GM19043 (cell line): Measurements from ENCODE around the gene MEX3D.
"Not testable (repeated sequence)": the region's sequence is repeated elsewhere in the genome, so short reads cannot be mapped to it uniquely, and the experiment has no call there.

Experiments
- ATAC-seq: cut with Tn5 transposase; IDR thresholded peaks from one replicate; pipeline ENCODE4 v1.9.1; 2021; ENCODE audit warnings: low read depth; ENCODE audit not compliant: unreplicated experiment

Gene MEX3D

DNA sequence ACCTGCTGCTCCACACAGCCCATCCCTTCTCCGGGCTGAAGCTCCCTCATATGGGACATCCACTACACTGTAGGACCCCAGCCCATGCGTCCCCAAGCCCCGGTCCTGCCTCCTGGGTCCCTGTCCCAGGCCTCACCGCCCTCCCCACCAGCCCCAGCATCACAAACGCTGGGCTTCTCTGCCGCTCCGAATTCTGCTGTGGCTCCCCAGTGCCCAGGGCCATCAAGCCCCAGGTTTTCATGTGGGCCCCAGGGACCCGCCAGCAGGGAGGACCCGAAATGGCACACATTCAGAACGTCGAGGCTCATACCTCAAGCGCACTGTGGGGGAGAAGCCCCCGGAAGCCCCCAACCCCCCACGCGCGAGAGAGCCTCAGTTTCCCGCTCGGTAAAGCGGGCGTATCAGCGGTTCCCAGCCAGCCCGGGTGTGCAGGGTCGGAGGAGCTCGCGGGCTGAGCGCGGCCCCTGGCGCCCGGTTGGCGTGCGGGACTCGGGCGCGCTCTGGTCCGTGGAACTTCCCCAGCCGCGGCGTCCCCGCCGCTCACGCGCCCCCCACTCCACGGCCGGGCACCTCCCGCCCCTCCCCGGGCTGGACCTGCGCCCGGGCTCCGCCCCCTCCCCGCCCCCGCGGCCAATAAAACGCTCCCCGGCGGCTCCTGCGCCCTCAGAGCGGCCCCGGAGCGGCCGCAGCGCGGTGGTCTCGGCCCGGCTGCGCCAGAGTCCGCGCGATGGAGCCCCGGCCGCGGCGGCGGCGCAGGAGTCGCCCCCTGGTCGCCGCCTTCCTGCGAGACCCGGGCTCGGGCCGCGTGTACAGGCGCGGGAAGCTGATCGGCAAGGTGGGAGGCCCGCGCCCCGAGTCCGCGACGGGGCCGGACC is 44.5 kb downstream of the MEX3D start, which contains the start of gene PLK5:
PLK5 (plus strand) TSS at position 666 of the 875 bp plus-strand sequence. CDS start 2,920 bp downstream, outside the sequence.
- ATAC-seq: no peak

DNA sequence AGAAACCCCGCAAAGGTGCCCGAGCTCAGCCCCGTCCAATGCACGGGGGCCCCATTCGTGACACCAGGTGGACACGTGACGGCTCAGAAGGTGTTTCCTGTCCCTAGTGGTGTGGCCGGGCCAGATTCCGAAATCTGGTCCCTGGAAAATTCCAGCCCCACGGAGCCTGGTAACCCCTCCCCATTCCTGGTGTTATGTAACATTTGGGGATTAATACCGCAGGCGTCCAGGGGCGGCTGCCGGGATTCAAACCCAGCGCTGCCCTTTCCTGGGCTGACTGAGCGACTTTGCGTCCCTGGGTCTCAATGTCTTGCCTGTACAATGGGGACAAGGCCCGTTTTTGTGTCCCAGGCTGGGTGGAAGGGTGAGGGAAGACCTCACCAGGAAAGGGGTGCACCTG is 45.3 kb downstream of the MEX3D start:
- no peak for ATAC-seq

DNA sequence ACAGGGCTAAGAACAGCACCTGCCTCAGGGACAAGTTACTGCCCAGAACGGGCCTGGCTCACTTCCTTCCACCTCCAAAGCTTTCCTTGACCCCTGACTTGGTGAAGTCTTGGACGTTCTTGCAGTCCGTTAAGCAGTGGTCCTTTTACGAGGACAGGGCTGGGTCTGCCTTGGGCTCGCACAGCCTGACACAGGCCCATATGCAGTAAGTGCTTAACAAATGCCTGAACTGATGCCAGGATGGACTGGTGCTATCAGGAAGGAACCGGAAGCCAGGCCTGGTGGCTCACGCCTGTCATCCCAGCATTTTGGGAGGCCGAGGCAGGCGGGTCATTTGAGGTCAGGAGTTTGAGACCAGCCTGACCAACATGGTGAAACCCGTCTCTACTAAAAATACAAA is 46.1 kb downstream of the MEX3D start:
- no peak for ATAC-seq

DNA sequence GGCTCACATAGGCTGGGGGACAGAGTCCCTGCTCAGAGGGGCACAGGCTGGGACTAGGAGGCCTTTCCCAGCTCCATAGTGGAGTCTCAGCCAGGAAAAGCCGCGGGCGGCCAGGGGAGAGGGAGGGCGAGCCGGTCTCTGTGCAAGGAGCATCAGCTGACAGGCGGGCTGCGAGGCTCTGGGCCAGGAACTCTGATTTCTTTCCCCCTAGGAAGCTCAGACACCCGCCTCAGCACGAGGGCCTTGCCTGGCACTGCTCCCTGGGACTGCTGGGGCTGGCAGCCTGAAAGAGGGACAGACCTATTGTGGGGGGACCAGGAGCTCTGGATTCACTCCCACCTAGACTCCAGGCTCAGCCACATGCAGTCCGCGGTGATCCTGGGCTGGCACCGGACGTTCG is 46.5 kb downstream of the MEX3D start:
- ATAC-seq: no peak

DNA sequence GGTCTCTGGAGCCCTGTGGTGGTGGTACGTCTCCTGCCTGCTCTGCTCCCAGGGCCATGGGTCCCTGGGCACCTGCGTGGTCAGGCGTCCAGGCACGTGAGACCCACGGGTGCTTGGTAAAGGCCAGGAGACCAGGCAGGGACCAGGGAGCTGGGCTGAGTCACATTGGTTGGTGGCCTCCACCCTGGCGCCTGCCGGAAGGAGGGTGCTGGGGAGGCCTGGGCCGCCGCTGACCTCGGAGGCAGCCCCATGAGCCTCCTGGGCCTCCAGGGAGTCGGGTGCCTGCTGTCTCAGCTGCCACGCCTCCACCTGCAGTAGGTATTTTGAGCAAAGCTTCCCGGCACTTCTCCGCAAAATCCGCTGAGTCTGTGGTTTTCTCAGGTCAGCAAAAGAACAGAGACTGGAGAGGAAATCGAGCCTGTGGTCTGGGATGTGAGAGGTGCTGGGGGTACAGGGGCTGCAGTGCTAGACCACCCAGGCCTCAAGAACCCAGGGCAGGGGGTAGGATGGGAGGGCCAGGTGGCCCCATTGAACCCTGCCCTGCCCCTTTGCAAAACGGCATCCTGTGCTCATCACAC is 47.8 kb downstream of the MEX3D start:
- no peak for ATAC-seq

DNA sequence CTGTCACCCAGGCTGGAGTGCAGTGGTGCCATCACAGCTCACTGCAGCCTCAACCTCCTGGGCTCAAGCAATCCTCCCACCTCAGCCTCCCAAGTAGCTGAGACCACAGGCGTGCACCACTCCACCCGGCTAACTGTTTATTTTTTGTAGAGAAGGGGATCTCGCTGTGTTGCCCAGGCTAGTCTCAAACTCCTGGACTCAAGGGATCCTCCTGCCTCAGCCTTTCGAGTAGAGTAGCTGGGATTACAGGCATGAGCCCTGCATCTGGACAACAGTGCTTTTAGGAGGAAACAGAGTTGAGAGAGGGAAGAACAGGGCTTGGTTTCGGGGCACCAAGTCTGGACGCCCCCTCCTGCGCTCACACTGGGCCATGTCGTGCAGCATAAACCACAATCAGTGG is 48.3 kb downstream of the MEX3D start:
- not testable (repeated sequence) for ATAC-seq

DNA sequence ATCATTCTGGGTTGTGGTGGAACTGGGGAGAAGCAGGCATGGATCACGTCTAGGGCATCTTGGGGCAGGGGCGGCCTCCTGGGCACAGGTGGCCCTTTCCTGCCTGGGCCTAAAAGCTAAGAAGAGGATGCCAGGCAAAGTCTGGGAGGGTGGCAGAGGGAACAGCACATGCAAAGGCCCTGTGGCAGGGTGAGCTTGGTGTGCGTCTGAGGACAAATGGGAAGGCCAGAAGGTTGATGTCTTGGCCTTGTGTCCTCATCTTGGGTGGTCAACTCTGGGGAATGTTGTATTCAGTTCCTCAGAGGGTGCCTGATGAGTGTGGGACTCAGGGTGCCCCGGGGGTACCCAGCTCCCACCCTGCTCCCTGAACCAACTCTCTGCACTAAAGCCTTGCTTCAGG is 49.7 kb downstream of the MEX3D start:
- no peak for ATAC-seq

DNA sequence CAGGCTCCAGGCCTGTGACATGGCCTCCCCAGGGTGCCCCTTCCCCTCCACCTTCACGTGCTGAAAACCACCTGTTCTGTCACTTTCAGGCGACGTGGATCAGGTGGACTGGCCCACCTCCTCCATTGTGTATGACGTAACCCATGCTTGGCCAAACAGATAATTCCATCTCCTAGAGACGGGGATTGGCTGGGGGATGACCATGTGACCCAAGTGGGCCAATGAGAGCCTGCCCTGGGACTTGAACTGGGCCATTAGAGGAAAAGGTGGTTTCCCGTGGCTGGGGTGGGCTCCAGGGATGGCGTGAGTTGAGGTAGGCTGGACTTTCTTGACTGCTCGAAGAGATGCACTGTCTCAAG is 51.8 kb downstream of the MEX3D start:
- no peak for ATAC-seq

DNA sequence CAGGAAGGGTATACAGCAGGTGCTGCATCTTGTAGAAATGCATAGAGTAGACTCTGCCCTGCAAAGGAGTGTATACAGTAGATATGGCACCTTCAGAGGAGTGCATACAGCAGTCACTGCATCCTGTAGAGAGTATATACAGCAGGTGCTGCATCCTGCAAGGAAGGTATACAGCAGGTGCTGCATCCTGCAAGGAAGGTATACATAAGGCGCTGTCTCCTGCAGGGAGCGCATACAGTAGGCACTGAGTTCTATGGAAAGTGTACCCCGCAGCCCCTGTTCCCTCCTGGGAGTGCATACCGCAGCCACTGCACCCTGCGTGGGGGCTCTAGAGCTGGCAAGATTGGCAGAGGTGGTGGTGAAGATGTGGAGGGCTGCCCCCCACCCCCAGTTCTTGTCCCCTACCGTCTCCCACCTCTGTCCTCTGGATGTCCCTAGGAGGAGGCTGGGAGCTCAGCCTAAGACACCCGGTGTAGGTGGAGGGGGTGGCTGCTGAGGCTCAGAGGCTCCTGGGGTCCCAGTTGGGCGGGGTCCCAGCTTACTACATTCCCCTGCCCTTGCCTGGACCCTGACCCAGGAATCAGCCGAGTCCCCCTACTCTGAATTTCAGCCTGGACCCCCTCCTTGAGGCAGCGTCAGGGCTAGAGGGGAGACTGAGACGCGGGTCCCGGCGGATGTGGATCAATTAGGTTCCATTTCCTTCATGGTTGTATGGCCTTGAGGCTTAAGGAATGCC is 53.0 kb downstream of the MEX3D start:
- no peak for ATAC-seq

DNA sequence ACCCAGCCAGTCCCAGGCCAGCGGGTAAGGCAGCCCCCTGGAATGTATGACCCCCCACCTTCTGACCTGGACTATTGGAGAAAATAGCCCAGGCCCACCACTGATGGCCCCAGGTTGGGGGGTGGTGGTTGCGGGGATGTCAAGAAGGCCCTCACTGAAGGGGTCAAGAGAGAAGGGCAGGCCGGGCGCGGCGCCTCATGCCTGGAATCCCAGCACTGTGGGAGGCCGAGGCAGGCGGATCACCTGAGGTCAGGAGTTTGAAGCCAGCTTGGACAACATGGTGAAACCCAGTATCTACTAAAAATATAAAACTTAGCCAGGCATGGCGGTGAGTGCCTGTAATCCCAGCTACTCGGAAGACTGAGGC is 53.8 kb downstream of the MEX3D start:
- no peak for ATAC-seq

DNA sequence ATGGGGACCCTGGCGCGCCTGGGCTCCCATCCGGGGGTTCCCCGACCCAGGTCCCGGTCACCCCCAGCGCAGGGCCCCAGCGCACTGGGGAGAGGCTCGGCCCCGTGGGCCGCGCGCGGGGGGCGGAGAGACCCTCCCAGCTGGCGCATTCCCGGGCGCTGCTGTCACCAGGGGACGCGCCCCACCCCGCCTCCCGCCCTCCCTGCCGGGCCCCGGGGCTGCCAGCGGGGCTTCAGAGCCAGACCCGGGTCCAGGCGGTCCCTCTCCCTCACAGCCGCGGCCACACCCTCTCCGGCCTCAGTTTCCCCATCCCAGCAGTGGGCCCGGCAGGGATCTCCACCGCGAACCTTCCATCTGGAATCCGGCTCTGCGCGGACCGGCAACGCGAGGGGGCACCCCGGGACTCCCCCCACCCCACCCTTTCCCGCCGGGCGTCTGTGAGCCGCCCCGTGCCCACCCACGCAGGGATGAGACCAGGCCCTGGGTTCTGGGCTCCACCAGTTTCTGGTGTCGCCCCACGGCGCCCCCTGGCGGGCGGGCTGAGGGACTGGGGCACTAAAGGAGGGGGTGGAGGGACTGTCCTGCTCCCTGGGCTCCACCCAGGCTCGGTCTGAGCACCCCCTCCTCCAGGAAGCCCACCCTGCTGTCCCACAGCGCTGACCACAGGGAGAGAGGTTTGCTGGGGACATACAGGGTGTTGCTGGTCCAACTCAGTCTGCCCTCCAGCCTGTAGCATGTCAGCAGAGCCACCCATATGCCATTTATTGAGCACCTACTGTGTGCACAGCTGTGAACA is 54.4 kb downstream of the MEX3D start:
- no peak for ATAC-seq

DNA sequence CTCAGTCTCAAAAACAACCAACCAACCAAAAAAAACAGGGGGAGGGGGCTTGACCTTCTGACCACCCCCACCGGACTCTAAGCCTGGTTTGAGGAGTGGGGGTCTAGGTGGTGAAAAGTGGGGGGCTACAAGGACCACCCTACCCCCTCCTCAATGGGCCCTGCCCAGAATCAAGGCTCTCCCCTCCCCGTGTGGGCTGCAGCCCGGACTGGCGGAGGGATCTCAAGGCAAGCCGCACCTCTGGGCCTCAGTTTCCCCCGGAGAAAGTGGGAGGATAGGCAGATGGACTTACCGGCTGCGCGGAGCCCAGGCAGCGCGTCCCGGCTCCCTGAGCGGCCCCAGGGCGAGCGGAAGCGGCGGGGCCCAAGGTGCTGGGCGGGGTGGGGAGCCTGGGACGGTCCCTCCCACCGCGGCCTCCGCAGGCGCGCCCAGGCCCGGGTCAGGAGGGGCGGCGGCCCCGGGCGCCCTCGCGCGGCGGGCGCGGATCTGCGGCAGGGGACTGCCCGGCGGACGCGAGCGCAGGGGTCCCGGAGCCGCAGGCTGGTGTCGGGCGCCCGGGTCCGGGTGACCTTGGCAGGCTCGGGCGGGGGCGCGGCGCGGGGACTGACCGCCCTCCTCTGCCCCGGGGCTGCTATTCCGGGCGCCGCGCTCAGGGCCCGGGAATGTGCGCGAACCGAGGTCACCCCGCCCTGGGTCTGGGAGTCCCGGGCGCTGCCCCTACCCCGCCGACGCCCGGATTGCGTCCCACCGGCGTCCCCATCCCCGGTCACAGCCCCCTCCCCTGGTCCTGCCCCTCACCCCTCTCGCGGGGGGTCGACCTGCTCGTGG is 55.2 kb downstream of the MEX3D start, which contains the start of gene ADAMTSL5:
ADAMTSL5 (minus strand) TSS at position 349 of the 828 bp plus-strand sequence. CDS start 2,076 bp downstream, outside the sequence.
- ATAC-seq: no peak

DNA sequence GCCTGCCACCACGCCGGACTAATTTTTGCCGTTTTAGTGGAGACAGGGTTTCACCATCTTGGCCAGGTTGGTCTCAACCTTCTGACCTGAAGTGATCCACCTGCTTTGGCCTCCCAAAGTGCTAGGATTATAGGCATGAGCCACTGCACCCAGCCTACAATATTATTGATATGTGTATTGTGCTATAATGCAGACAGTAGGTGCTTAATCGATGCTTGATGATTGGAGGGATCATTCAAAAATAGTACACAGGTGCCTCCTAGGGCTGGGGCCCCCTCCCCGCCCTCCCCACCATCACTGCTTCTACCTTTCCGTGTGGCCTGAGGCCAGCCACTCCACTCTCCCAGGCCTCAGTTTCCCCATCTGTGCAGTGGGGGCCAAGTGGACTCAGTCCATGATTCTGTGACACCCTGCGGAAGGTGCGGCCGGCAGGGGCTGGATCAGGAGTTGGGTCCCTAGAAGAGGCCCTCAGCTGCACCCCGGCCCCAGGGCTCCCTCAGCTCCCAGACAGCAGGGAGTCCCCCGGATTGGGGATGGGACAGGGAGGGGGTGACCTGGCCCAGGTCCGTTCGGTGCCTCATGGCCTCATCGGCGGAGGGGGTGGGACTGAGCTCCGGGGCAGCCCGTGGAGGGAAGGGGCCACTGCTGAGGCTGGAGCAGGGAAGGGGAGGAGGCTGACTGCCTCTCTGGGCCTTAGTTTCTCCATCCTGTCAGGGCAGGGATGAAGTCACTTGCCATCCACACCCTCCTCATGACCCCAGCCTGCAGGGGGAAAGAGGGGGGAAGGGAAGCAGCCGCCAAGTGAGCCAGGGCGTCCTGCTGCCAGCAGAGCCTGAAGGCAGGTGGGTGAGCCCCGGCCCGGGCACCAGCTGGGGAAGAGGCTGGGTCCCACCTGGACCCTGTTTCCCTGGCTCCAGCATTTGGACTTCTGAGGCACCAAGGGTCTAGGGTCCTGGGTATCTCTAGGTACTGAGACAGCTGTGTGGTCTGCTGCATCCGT is 56.5 kb downstream of the MEX3D start:
- ATAC-seq: no peak

DNA sequence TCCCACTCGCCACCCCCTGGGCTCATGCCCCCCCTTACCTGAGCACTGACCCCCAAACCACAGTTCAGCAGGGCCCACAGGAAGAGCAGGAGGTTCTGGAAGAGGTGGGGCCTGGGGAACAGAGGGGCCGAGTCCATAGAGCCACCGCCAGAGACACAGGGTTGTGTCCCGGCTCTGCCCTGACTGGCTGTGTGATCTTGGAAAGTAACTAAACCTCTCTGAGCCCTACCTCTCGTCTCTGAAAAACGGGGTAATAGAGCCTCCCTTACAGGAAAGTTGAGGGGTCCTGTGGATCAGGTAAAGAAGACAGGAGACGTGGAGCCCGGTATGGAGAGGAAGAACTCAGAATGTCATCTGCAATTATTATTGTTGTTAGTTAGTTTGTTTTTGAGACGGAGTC is 57.3 kb downstream of the MEX3D start:
- ATAC-seq: no peak

DNA sequence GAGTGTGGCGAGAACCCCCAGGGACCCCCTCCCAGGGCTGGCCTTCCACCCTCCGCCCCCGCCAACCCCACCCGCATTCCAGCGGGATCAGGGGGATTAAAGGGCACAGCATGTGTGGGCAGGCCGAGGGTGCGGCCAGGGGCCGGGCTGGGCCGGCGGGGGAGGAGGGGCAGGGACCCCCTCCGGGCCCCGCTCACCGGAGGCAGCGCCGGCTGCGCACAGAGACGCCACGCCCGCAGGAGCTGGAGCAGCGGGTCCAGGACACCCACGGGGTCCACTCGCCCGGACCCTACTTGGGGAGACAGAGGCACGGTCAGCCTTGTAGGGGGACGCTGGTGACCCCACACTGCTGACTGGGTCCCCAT is 57.7 kb downstream of the MEX3D start:
- ATAC-seq: no peak

DNA sequence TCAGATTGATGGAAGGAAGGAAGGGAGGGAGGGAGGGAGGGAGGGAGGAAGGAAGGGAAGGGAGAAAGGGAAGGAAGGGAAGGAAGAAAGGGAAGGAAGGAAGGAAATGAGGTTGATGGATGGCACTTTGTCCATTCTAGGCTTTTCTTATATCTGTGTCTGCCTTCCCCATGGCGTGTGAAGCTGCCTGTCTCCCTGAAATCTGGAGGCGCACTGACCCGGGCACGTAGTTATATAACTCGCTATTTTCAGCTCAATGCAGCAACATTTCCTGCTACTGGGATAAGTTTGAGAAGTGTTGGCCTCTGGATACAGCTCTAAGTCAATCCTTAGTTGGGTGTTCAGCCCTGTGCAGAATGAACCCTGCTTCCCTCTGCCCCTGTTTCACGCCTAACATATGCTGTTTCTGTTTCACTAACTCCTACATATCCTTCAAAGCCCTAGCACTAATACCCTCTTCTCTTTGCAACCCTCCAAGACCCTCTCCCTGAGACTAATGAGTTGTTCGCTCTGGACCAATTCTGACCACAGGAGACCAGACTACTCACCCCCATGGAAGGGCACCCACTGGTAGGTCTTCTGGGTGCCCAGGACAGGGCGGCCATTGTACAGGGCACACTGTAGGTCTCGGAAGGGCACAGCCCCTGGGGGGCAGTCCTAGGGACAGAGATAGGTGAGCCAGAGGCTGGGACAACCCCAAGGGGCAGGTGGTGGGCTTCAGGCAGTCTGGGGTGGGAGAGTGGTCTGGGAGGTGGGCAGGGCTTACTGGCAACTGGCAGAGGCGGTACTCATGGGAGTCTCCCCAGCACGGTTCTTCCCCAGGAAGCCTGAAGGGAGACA is 58.3 kb downstream of the MEX3D start:
- ATAC-seq: no peak

DNA sequence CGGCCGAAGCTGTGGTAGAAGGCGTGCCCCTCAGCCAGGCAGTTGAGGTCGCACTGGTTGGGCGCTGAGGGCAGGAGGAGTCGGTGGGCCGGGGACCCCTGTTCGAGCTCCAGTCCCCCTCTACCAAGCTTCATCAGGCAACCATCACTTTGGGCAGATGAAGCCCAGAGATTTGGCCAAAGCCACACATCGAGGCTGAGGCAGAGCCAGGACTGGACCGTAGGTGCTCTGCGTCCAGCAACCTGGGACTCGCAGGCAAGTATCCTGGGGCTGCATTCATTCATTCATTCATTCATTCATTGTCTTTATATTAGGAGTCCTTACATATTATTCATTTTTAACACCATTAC is 59.6 kb downstream of the MEX3D start:
- ATAC-seq: no peak
